ENCODE measurements around the gene CFAP99.

The CFAP99 gene

GRCh38 chr4:2470791-2471190 is 52.0 kb downstream of the CFAP99 start:
- no peak for DNase-seq (ENCODE audit: low spot score)

- DNase-seq (ENCODE audit: low spot score), result no peak
Measured at GRCh38 chr4:2472187-2472586, 53.4 kb downstream of the CFAP99 start.

GRCh38 chr4:2478229-2478628 is 59.5 kb downstream of the CFAP99 start:
- DNase-seq (ENCODE audit: low spot score), result no peak

GRCh38 chr4:2480649-2481048 is 61.9 kb downstream of the CFAP99 start:
- DNase-seq (ENCODE audit: low spot score), result no peak

GRCh38 chr4:2482192-2482591 is 63.4 kb downstream of the CFAP99 start:
- DNase-seq (ENCODE audit: low spot score), result no peak

- DNase-seq (ENCODE audit: low spot score), result peak; percentile 74
Measured at GRCh38 chr4:2482693-2483092, 63.9 kb downstream of the CFAP99 start.

GRCh38 chr4:2483237-2483636 is 64.5 kb downstream of the CFAP99 start:
- no peak for DNase-seq (ENCODE audit: low spot score)

GRCh38 chr4:2484185-2484584 is 65.4 kb downstream of the CFAP99 start:
- DNase-seq (ENCODE audit: low spot score), result no peak

GRCh38 chr4:2484993-2485392 is 66.2 kb downstream of the CFAP99 start:
- DNase-seq (ENCODE audit: low spot score), result peak; percentile 58

- no peak for DNase-seq (ENCODE audit: low spot score)
Measured at GRCh38 chr4:2485956-2486355, 67.2 kb downstream of the CFAP99 start.

GRCh38 chr4:2486981-2487380 is 68.2 kb downstream of the CFAP99 start:
- DNase-seq (ENCODE audit: low spot score), result no peak

- peak; percentile 48 for DNase-seq (ENCODE audit: low spot score)
Measured at GRCh38 chr4:2487632-2488031, 68.9 kb downstream of the CFAP99 start.

GRCh38 chr4:2489081-2489805 is 70.5 kb downstream of the CFAP99 start:
- DNase-seq (ENCODE audit: low spot score), result no peak

- DNase-seq (ENCODE audit: low spot score), result no peak
Measured at GRCh38 chr4:2489841-2490552, 71.2 kb downstream of the CFAP99 start.

GRCh38 chr4:2492970-2493369 is 74.2 kb downstream of the CFAP99 start:
- DNase-seq (ENCODE audit: low spot score), result no peak

- no peak for DNase-seq (ENCODE audit: low spot score)
Measured at GRCh38 chr4:2494992-2495391, 76.2 kb downstream of the CFAP99 start.

GRCh38 chr4:2497324-2497723 is 78.6 kb downstream of the CFAP99 start:
- DNase-seq (ENCODE audit: low spot score), result no peak

- DNase-seq (ENCODE audit: low spot score), result no peak
Measured at GRCh38 chr4:2497931-2498330, 79.2 kb downstream of the CFAP99 start.

- DNase-seq (ENCODE audit: low spot score), result no peak
Measured at GRCh38 chr4:2500547-2500946, 81.8 kb downstream of the CFAP99 start.

- DNase-seq (ENCODE audit: low spot score), result no peak
Measured at GRCh38 chr4:2501034-2501594, 82.4 kb downstream of the CFAP99 start.

GRCh38 chr4:2503809-2504208 is 85.1 kb downstream of the CFAP99 start:
- DNase-seq (ENCODE audit: low spot score), result no peak

GRCh38 chr4:2507259-2507658 is 88.5 kb downstream of the CFAP99 start:
- no peak for DNase-seq (ENCODE audit: low spot score)

- DNase-seq (ENCODE audit: low spot score), result no peak
Measured at GRCh38 chr4:2507855-2508254, 89.1 kb downstream of the CFAP99 start.

All from activated CD4-positive, alpha-beta T cell treated with anti-CD3 and anti-CD28 coated beads, Interleukin-2, Interleukin-4, amounts not matched to agents 100 ng/mL and 50 ng/mL, durations not matched to agents 16 hours and 8 hours (primary cell).